A549 (cell line): ENCODE measurements around the gene CHKA.

ENCODE experiments used
- BCL3 ChIP-seq: fragments of >200 bp; sonication (Bioruptor Twin); formaldehyde crosslinking; IDR thresholded peaks from 3 replicates; pipeline ENCODE4 v1.6.1; 2016
- CEBPB ChIP-seq, 2 experiments: fragments of >200 bp in 1 of 2; sonication (Bioruptor Twin) in 1 of 2; formaldehyde crosslinking in 1 of 2; IDR thresholded peaks; 2 replicates each; pipeline ENCODE4 v1.6.1; 2012 to 2016
- CTCF ChIP-seq: fragments of >200 bp; sonication (Bioruptor Twin); formaldehyde crosslinking; IDR thresholded peaks from 3 replicates; pipeline ENCODE4 v1.5.1; 2016
- E2F6 ChIP-seq: IDR thresholded peaks from 2 replicates; pipeline ENCODE4 v1.6.1; 2012; ENCODE audit warnings: low read depth, borderline replicate concordance
- EHMT2 ChIP-seq: fragments of 200-600 bp; sonication (generic); IDR thresholded peaks from 2 replicates; pipeline ENCODE4 v1.6.1; 2016; ENCODE audit warnings: antibody characterized with exemption, low read depth, mild to moderate bottlenecking, moderate library complexity
- ELK1 ChIP-seq: fragments of 150-350 bp; IDR thresholded peaks from 2 replicates; pipeline ENCODE4 v1.6.1; 2014; ENCODE audit warnings: low read depth, mild to moderate bottlenecking, low read length
- EP300 ChIP-seq, 2 experiments: fragments of >200 bp; sonication (Bioruptor Twin); formaldehyde crosslinking; IDR thresholded peaks; 2 replicates in 1 of 2; 3 replicates in 1 of 2; pipeline ENCODE4 v1.6.1; 2016 to 2017
- POLR2A ChIP-seq: IDR thresholded peaks from 2 replicates; pipeline ENCODE4 v1.6.1; 2012; ENCODE audit warnings: mild to moderate bottlenecking, low read length
- POLR2AphosphoS2 ChIP-seq: conservative IDR thresholded peaks from 2 replicates; pipeline ENCODE4 v1.6.1; 2012; ENCODE audit warnings: low read length, improper control_type of control experiment, inconsistent platforms
- RCOR1 ChIP-seq: fragments of 150-350 bp; IDR thresholded peaks from 2 replicates; pipeline ENCODE4 v1.6.1; 2014; ENCODE audit warnings: antibody characterized with exemption, low read length, low read depth
- REST ChIP-seq: fragments of 200-600 bp; sonication (generic); IDR thresholded peaks from 2 replicates; pipeline ENCODE4 v1.6.1; 2016; ENCODE audit warnings: antibody characterized with exemption, mild to moderate bottlenecking, moderate library complexity
- USF2 ChIP-seq: fragments of 450-650 bp; IDR thresholded peaks from 2 replicates; pipeline ENCODE4 v1.6.1; 2014; ENCODE audit warnings: antibody characterized with exemption

GRCh38 chr11:68146010-68146540, 24.9 kb upstream of the CHKA start:
- no peak for TF ChIP-seq USF2
- no peak for TF ChIP-seq BCL3
- no peak for TF ChIP-seq CTCF
- no peak for TF ChIP-seq POLR2AphosphoS2
- no peak for TF ChIP-seq EP300 (IDR thresholded peaks at IDR 0.05)
- no peak for TF ChIP-seq EHMT2
- TF ChIP-seq POLR2A = no peak; the same call in 1 of the 2 replicates
- no peak for TF ChIP-seq E2F6
- TF ChIP-seq CEBPB (IDR thresholded peaks at IDR 0.05) = no peak
- TF ChIP-seq REST = no peak
- no peak for TF ChIP-seq ELK1
- no peak for TF ChIP-seq RCOR1
